Globus pallidus (tissue), 1 donor: ENCODE data around the gene PNPLA5.
A peak's percentile ranks its signal among the peaks of the same experiment; 100 is the strongest.

ENCODE experiments used
- DNase-seq: peaks from one replicate; pipeline ENCODE4 v3.0.0-alpha.2; 2015; ENCODE audit warnings: low spot score

Gene PNPLA5

GRCh38 chr22:43854786-43855271, 37.0 kb downstream of the PNPLA5 start:
- DNase-seq = no peak

GRCh38 chr22:43854121-43854785, 37.6 kb downstream of the PNPLA5 start:
- no peak for DNase-seq

GRCh38 chr22:43853328-43853931, 38.4 kb downstream of the PNPLA5 start:
- DNase-seq = no peak

GRCh38 chr22:43852573-43853327, 39.1 kb downstream of the PNPLA5 start:
- peak; percentile 5 for DNase-seq

GRCh38 chr22:43851979-43852307, 39.9 kb downstream of the PNPLA5 start:
- no peak for DNase-seq

- DNase-seq = no peak
Measured at GRCh38 chr22:43851058-43851978, 40.5 kb downstream of the PNPLA5 start.

GRCh38 chr22:43850529-43850928, 41.3 kb downstream of the PNPLA5 start:
- DNase-seq = no peak

- DNase-seq = no peak
Measured at GRCh38 chr22:43849731-43850130, 42.1 kb downstream of the PNPLA5 start.

- no peak for DNase-seq
Measured at GRCh38 chr22:43848366-43849171, 43.2 kb downstream of the PNPLA5 start.

- no peak for DNase-seq
Measured at GRCh38 chr22:43847376-43848289, 44.2 kb downstream of the PNPLA5 start.

- no peak for DNase-seq
Measured at GRCh38 chr22:43846966-43847365, 44.8 kb downstream of the PNPLA5 start.

GRCh38 chr22:43845981-43846380, 45.8 kb downstream of the PNPLA5 start:
- DNase-seq = no peak

GRCh38 chr22:43844560-43845545, 47.0 kb downstream of the PNPLA5 start:
- no peak for DNase-seq

GRCh38 chr22:43843783-43844530, 47.9 kb downstream of the PNPLA5 start:
- no peak for DNase-seq

- DNase-seq = no peak
Measured at GRCh38 chr22:43841742-43842141, 50.1 kb downstream of the PNPLA5 start.

- no peak for DNase-seq
Measured at GRCh38 chr22:43840851-43841250, 51.0 kb downstream of the PNPLA5 start.

GRCh38 chr22:43840431-43840830, 51.4 kb downstream of the PNPLA5 start:
- no peak for DNase-seq

- no peak for DNase-seq
Measured at GRCh38 chr22:43839781-43840180, 52.0 kb downstream of the PNPLA5 start.
